Fibroblast of villous mesenchyme (primary cell): ENCODE measurements around the gene MEX3D. TPM values are rescaled to one million over a fixed set of nuclear protein-coding genes. Genes with fewer than 3 reads are reported as not detected.
"Not testable (repeated sequence)": the region's sequence is repeated elsewhere in the genome, so short reads cannot be mapped to it uniquely, and the experiment has no call there.

Experiments used
- DNase-seq: peaks from one replicate; pipeline ENCODE4 v3.0.0-alpha.2; 2010; ENCODE audit warnings: low read depth
- H3K4me3 ChIP-seq: 2 replicates; pipeline ENCODE4 v1.5.1; 2011; ENCODE audit warnings: low read depth, mild to moderate bottlenecking, low read length
- CTCF ChIP-seq: IDR thresholded peaks from 2 replicates; pipeline ENCODE4 v1.5.1; 2012; ENCODE audit warnings: low read depth, mild to moderate bottlenecking, low read length; ENCODE audit not compliant: insufficient read depth
- total RNA-seq: library from RNA; depleted of rRNA; stranded (reverse); fragments of >200 nt; gene quantifications from 2 replicates; pipeline ENCODE4 v1.2.3, GENCODE V29; 2012

Gene MEX3D
- total RNA-seq, 1 donor, result 33.7 TPM

- H3K4me3 ChIP-seq, result no peak overlapping the region
- DNase-seq, result no peak
- no peak for TF ChIP-seq CTCF
Observed at GRCh38 chr19:1555487-1556389, 12.4 kb downstream of the MEX3D start.

GRCh38 chr19:1554968-1555367 lies 13.2 kb downstream of the MEX3D start:
- TF ChIP-seq CTCF, result no peak
- no peak overlapping the region for H3K4me3 ChIP-seq
- no peak for DNase-seq

- no peak for DNase-seq
- no peak overlapping the region for H3K4me3 ChIP-seq
- no peak for TF ChIP-seq CTCF
Observed at GRCh38 chr19:1553415-1553814, 14.7 kb downstream of the MEX3D start.

- no peak overlapping the region for H3K4me3 ChIP-seq
- DNase-seq, result no peak
- TF ChIP-seq CTCF, result no peak
Observed at GRCh38 chr19:1551068-1552040, 16.8 kb downstream of the MEX3D start.

- no peak overlapping the region for H3K4me3 ChIP-seq
- no peak for DNase-seq
- no peak for TF ChIP-seq CTCF
Observed at GRCh38 chr19:1549332-1549945, 18.7 kb downstream of the MEX3D start.

GRCh38 chr19:1540365-1540925 lies 27.7 kb downstream of the MEX3D start:
- H3K4me3 ChIP-seq, result no peak overlapping the region
- no peak for DNase-seq
- no peak for TF ChIP-seq CTCF

GRCh38 chr19:1539749-1540148 lies 28.4 kb downstream of the MEX3D start:
- H3K4me3 ChIP-seq, result not testable (repeated sequence)

More at GRCh38 chr19:1539749-1540148, 28.4 kb downstream of the MEX3D start:
- not testable (repeated sequence) for DNase-seq
